ENCODE measurements around the gene PRPF31. TPM values are rescaled to one million over a fixed set of nuclear protein-coding genes. Genes with fewer than 3 reads are reported as not detected.

PRPF31 gene
- total and polyA plus RNA-seq, 9 of the 15 experiments (the other 6 are each of a cell fraction or from before 2014, with no cell fraction given): 5.8 to 92.2 (median 69.2) TPM

GRCh38 chr19:54096617-54097106 lies 18.9 kb upstream of the PRPF31 start (continued):
- TF ChIP-seq, protein P1, sequence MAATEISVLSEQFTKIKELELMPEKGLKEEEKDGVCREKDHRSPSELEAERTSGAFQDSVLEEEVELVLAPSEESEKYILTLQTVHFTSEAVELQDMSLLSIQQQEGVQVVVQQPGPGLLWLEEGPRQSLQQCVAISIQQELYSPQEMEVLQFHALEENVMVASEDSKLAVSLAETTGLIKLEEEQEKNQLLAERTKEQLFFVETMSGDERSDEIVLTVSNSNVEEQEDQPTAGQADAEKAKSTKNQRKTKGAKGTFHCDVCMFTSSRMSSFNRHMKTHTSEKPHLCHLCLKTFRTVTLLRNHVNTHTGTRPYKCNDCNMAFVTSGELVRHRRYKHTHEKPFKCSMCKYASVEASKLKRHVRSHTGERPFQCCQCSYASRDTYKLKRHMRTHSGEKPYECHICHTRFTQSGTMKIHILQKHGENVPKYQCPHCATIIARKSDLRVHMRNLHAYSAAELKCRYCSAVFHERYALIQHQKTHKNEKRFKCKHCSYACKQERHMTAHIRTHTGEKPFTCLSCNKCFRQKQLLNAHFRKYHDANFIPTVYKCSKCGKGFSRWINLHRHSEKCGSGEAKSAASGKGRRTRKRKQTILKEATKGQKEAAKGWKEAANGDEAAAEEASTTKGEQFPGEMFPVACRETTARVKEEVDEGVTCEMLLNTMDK (IDR thresholded peaks at IDR 0.05; ENCODE audit: borderline replicate concordance, insufficient read depth, low read depth, low read length, poor library complexity, severe bottlenecking): no peak
- no peak for TF ChIP-seq ZNF12 (CRISPR knock-in tag; IDR thresholded peaks at IDR 0.05)
- TF ChIP-seq PREB (CRISPR knock-in tag; IDR thresholded peaks at IDR 0.05): no peak
- no peak for TF ChIP-seq RBM17 (IDR thresholded peaks at IDR 0.05; ENCODE audit: borderline replicate concordance, low read depth, low read length)
- TF ChIP-seq ZNF280A (IDR thresholded peaks at IDR 0.05; ENCODE audit: low read depth, partially characterized antibody): no peak
- no peak for TF ChIP-seq BMI1 (IDR thresholded peaks at IDR 0.05; ENCODE audit: low read length)
- TF ChIP-seq ZBED1 (IDR thresholded peaks at IDR 0.05): no peak
- TF ChIP-seq IRF1 (CRISPR knock-in tag; IDR thresholded peaks at IDR 0.05; ENCODE audit: borderline replicate concordance): no peak
- no peak for TF ChIP-seq ZNF311 (CRISPR knock-in tag; IDR thresholded peaks at IDR 0.05)
- 0 out of 2 replicates have a peak, but pooled peaks have one; percentile 52 for TF ChIP-seq ARID2 (IDR thresholded peaks at IDR 0.05)
- no peak for TF ChIP-seq ZNF316 (IDR thresholded peaks at IDR 0.05)
- 0 out of 4 replicates have a peak, but pooled peaks of 1 of the 2 experiments have one; percentile 50 for TF ChIP-seq ARNT (IDR thresholded peaks at IDR 0.05)
- TF ChIP-seq MED1 (CRISPR knock-in tag; IDR thresholded peaks at IDR 0.05; ENCODE audit: borderline replicate concordance): no peak
- TF ChIP-seq ZNF239 (CRISPR knock-in tag; IDR thresholded peaks at IDR 0.05): no peak
